Measurements from ENCODE around the gene BRIP1. TPM values are rescaled to one million over a fixed set of nuclear protein-coding genes. Genes with fewer than 3 reads are reported as not detected.

The BRIP1 gene
- polyA plus RNA-seq, 1 experiment = 2.9 TPM

GRCh38 chr17:61663310-61663709 lies 200.0 kb downstream of the BRIP1 start:
- no peak for DNase-seq (ENCODE audit: low read depth)
- ChIA-PET CTCF (no interaction called here), POLR2A (no interaction called here)
- Histone ChIP-seq H3K4me3 (ENCODE audit: low read depth, low read length) (no peak overlapping the region), H3K36me3 (ENCODE audit: control insufficient read depth, insufficient read depth, low read length) (no peaks in the 10 kb centered on the region), H3K27me3 (ENCODE audit: control insufficient read depth, insufficient read depth, low read length) (no peaks in the 10 kb centered on the region)
- no peak for TF ChIP-seq CTCF (IDR thresholded peaks at IDR 0.05; ENCODE audit: insufficient read depth, low read depth, low read length)

DNA sequence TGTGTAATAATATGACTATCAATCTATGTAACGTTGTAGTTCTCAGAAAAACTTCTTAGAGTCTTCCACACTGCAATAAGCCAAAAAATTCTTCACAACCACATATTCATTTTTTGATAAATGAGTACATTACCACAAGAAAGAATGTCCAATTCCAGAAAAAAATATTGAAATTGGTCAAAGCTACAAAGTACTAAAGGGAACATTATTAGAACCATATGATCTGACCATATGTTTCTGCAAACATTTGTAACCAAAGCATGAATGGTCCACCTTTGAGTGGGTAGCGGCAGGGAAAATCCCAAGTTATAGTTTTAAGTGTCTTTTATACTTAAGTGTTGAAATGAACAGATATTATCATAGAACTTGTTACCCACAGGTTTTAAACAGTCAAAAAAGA lies 200.6 kb downstream of the BRIP1 start:
- ChIA-PET CTCF (no interaction called here), POLR2A (no interaction called here)
- DNase-seq (ENCODE audit: low read depth) = no peak
- Histone ChIP-seq H3K36me3 (ENCODE audit: control insufficient read depth, insufficient read depth, low read length) (no peaks in the 10 kb centered on the region), H3K4me3 (ENCODE audit: low read depth, low read length) (no peak overlapping the region), H3K27me3 (ENCODE audit: control insufficient read depth, insufficient read depth, low read length) (no peaks in the 10 kb centered on the region)
- TF ChIP-seq CTCF (IDR thresholded peaks at IDR 0.05; ENCODE audit: insufficient read depth, low read depth, low read length) = no peak

GRCh38 chr17:61662186-61662585 lies 201.1 kb downstream of the BRIP1 start:
- H3K27me3 ChIP-seq (ENCODE audit: control insufficient read depth, insufficient read depth, low read length) = no peaks in the 10 kb centered on the region
- ChIA-PET POLR2A (no interaction called here), CTCF (no interaction called here)
- no peak for DNase-seq (ENCODE audit: low read depth)
- H3K4me3 ChIP-seq (ENCODE audit: low read depth, low read length) = no peak overlapping the region
- TF ChIP-seq CTCF (IDR thresholded peaks at IDR 0.05; ENCODE audit: insufficient read depth, low read depth, low read length) = no peak
- no peaks in the 10 kb centered on the region for H3K36me3 ChIP-seq (ENCODE audit: control insufficient read depth, insufficient read depth, low read length)

DNA sequence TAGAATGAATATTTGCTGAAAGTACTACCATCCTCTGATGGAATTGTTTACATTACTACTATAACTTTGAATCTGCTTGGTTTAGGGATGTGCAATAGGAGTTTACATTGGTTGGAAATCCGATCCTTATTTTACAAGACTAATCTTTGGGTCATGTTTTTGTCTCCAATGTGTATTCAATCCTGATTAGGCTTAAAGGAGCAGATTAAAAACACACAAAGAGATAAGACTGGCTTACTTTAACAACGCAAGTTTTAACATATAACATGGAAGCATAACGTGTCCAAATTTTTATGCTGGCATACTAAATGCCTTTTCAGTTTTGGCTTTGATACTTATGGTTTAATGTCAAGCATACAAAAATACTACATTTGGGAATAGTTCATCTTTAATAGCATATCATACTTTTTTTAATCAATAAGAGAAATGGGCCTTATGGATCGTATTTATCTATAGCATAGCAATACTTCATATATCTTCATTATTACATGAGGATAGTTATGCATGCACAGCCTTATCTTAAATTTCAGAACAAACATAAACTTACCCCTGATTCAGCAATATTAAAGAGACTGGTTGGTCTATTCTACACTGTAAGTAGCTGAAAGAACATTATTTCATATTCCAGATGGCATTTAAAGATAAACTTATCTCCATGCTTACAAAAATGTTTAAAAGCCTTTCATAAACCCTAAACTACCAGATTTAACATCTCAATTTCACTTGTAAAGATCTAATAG lies 202.4 kb downstream of the BRIP1 start:
- no peaks in the 10 kb centered on the region for H3K27me3 ChIP-seq (ENCODE audit: control insufficient read depth, insufficient read depth, low read length)
- no peak overlapping the region for H3K4me3 ChIP-seq (ENCODE audit: low read depth, low read length)
- ChIA-PET CTCF (no interaction called here), POLR2A (no interaction called here)
- DNase-seq (ENCODE audit: low read depth) = no peak
- no peak for TF ChIP-seq CTCF (IDR thresholded peaks at IDR 0.05; ENCODE audit: insufficient read depth, low read depth, low read length)
- no peaks in the 10 kb centered on the region for H3K36me3 ChIP-seq (ENCODE audit: control insufficient read depth, insufficient read depth, low read length)

- no peak for DNase-seq (ENCODE audit: low read depth)
- H3K36me3 ChIP-seq (ENCODE audit: control insufficient read depth, insufficient read depth, low read length) = no peaks in the 10 kb centered on the region
- POLR2A ChIA-PET = no interaction called here
- CTCF ChIA-PET = interaction anchor here (1.0 to 1.5 kb wide), 2 partner anchors 9 to 247 kb away, joined by 3 to 4 read pairs; no protein-coding TSS in a partner anchor
- no peaks in the 10 kb centered on the region for H3K27me3 ChIP-seq (ENCODE audit: control insufficient read depth, insufficient read depth, low read length)
- TF ChIP-seq CTCF (IDR thresholded peaks at IDR 0.05; ENCODE audit: insufficient read depth, low read depth, low read length) = no peak
- no peak overlapping the region for H3K4me3 ChIP-seq (ENCODE audit: low read depth, low read length)
These were observed 203.9 kb downstream of the BRIP1 start for GRCh38 chr17:61659437-61659836.
